HepG2 (cell line): ENCODE data around the gene UQCR11. TPM values are rescaled to one million over a fixed set of nuclear protein-coding genes. Genes with fewer than 3 reads are reported as not detected.

Source experiments
- ARHGAP35 ChIP-seq: sonication (generic); formaldehyde crosslinking; IDR thresholded peaks from 2 replicates; pipeline ENCODE4 v1.9.0; 2022; ENCODE audit warnings: mild to moderate bottlenecking, inconsistent platforms, moderate library complexity, missing genetic modification reagents, borderline replicate concordance
- ARID4A ChIP-seq: sonication (generic); formaldehyde crosslinking; IDR thresholded peaks from 2 replicates; pipeline ENCODE4 v1.5.0; 2020; ENCODE audit warnings: mild to moderate bottlenecking, missing genetic modification reagents, borderline replicate concordance
- ARNT2 ChIP-seq: sonication (generic); formaldehyde crosslinking; IDR thresholded peaks from 2 replicates; pipeline ENCODE4 v1.8.0; 2022; ENCODE audit warnings: mild to moderate bottlenecking, low read depth, missing genetic modification reagents, moderate library complexity
- IRX3 ChIP-seq: sonication (generic); formaldehyde crosslinking; IDR thresholded peaks from 2 replicates; pipeline ENCODE4 v1.8.1; 2023; ENCODE audit warnings: mild to moderate bottlenecking, low read depth, missing genetic modification reagents, borderline replicate concordance
- ISL2 ChIP-seq: sonication (generic); formaldehyde crosslinking; IDR thresholded peaks from 2 replicates; pipeline ENCODE4 v1.5.0; 2020; ENCODE audit warnings: missing genetic modification reagents
- KDM6A ChIP-seq: IDR thresholded peaks from 2 replicates; pipeline ENCODE4 v1.6.1; 2016; ENCODE audit warnings: low read depth
- MYPOP ChIP-seq: sonication (generic); formaldehyde crosslinking; IDR thresholded peaks from 2 replicates; pipeline ENCODE4 v1.8.1; 2023; ENCODE audit warnings: mild to moderate bottlenecking, moderate library complexity, missing genetic modification reagents
- POGZ ChIP-seq: sonication (generic); formaldehyde crosslinking; IDR thresholded peaks from 2 replicates; pipeline ENCODE4 v1.4.0; 2020; ENCODE audit warnings: mild to moderate bottlenecking, missing genetic modification reagents
- RCOR2 ChIP-seq: IDR thresholded peaks from 2 replicates; pipeline ENCODE4 v1.6.1; 2016; ENCODE audit warnings: missing biosample characterization, missing genetic modification reagents
- SRY ChIP-seq: sonication (generic); formaldehyde crosslinking; IDR thresholded peaks from 2 replicates; pipeline ENCODE4 v1.8.0; 2022; ENCODE audit warnings: mild to moderate bottlenecking, missing genetic modification reagents
- STAT6 ChIP-seq: sonication (generic); formaldehyde crosslinking; IDR thresholded peaks from 2 replicates; pipeline ENCODE4 v1.4.0; 2020; ENCODE audit warnings: missing genetic modification reagents, mild to moderate bottlenecking, borderline replicate concordance
- U2AF1 ChIP-seq: fragments of 200-400 bp; formaldehyde crosslinking; optimal IDR thresholded peaks from 2 replicates; pipeline ENCODE3; 2017; ENCODE audit warnings: mild to moderate bottlenecking, low read depth, low read length
- ZNF264 ChIP-seq: sonication (generic); formaldehyde crosslinking; IDR thresholded peaks from 2 replicates; pipeline ENCODE4 v1.4.0; 2020; ENCODE audit warnings: missing genetic modification reagents
- ZNF282 ChIP-seq: fragments of 450-650 bp; IDR thresholded peaks from 2 replicates; pipeline ENCODE4 v1.6.1; 2018; ENCODE audit not compliant: partially characterized antibody
- ZNF557 ChIP-seq: sonication (generic); formaldehyde crosslinking; IDR thresholded peaks from 2 replicates; pipeline ENCODE4 v1.4.0; 2020; ENCODE audit warnings: missing genetic modification reagents
- ZNF687 ChIP-seq: sonication (generic); formaldehyde crosslinking; IDR thresholded peaks from 2 replicates; pipeline ENCODE4 v1.5.1; 2020; ENCODE audit warnings: mild to moderate bottlenecking, missing genetic modification reagents, moderate library complexity
- ZNF746 ChIP-seq: sonication (generic); formaldehyde crosslinking; IDR thresholded peaks from 2 replicates; pipeline ENCODE4 v1.8.0; 2022; ENCODE audit warnings: mild to moderate bottlenecking, missing genetic modification reagents
- polyA plus RNA-seq, 8 experiments: library from polyadenylated mRNA; depleted of rRNA in 3 of 8; stranded (reverse) in 7 of 8; unstranded in 1 of 8; fragments of >200 nt; fragmentation: Illumina TruSeq in 4 of 8; extraction: Trizol in 4 of 8; gene quantifications; 2 replicates each; pipeline versions ENCODE4 v1.2.1 to v1.2.3, GENCODE V29; 2011 to 2016; ENCODE audit warnings: low read depth in 4 of 8, missing spikeins in 1 of 8, mixed read lengths in 1 of 8; ENCODE audit not compliant: insufficient read depth in 1 of 8
- total RNA-seq, 5 experiments: library from RNA; depleted of rRNA; stranded (reverse); fragments of >200 nt; fragmentation: Illumina TruSeq; extraction: Trizol; gene quantifications; 2 replicates each; pipeline ENCODE4 v1.2.3, GENCODE V29; 2016; ENCODE audit warnings: low read depth in 1 of 5

Gene UQCR11
- total and polyA plus RNA-seq, 2 of the 13 experiments (the other 11 are each of a cell fraction or from before 2014, with no cell fraction given) = 125 to 214 TPM

GRCh38 chr19:1568320-1569019, 36.8 kb downstream of the UQCR11 start, which contains the start of gene MEX3D (continued):
- TF ChIP-seq ZNF282 (no peak), ISL2 (0 out of 2 replicates have a peak, but pooled peaks have one; percentile 18), POGZ (CRISPR knock-in tag) (no peak), ZNF746 (CRISPR knock-in tag) (no peak), ZNF557 (CRISPR knock-in tag) (0 out of 2 replicates have a peak, but pooled peaks have one; percentile 58), IRX3 (CRISPR knock-in tag) (peak; percentile 65; the same call in 1 of the 2 replicates), KDM6A (CRISPR knock-in tag) (no peak), ARNT2 (CRISPR knock-in tag) (peak; percentile 95), ARHGAP35 (no peak), ARID4A (CRISPR knock-in tag) (peak; percentile 63; the same call in 1 of the 2 replicates), STAT6 (no peak), ZNF264 (CRISPR knock-in tag) (peak; percentile 37; the same call in 1 of the 2 replicates), U2AF1 (no peak), MYPOP (CRISPR knock-in tag) (peak; percentile 73; the same call in 1 of the 2 replicates), ZNF687 (peak; percentile 88), SRY (CRISPR knock-in tag) (0 out of 2 replicates have a peak, but pooled peaks have one; percentile 31), RCOR2 (CRISPR knock-in tag) (no peak)
